A549 (cell line): Measurements from ENCODE around the gene ARHGEF7. TPM values are rescaled to one million over a fixed set of nuclear protein-coding genes. Genes with fewer than 3 reads are reported as not detected.

Experiments used
- ATAC-seq, 2 experiments: fragments of 200-7000 bp in 1 of 2; fragments of >200 bp in 1 of 2; cut with Nextera tagmentation in 1 of 2; cut with Tn5 transposase in 1 of 2; 3 replicates each; pipeline versions ENCODE4 v1.8.0 to v1.9.1; 2018 to 2020; ENCODE audit warnings: mild to moderate bottlenecking in 1 of 2, moderate library complexity in 1 of 2
- CTCF ChIA-PET: fragments of 300-600 bp; sonication (Branson Sonifier 250); formaldehyde crosslinking; extraction: SDS; loops from one replicate; lab custom pipeline; 2021; ENCODE audit warnings: antibody characterized with exemption, inconsistent platforms; lab: Yijun Ruan, JAX
- POLR2A ChIA-PET: fragments of 350-600 bp; formaldehyde crosslinking; extraction: SDS; loops from one replicate; lab custom pipeline; 2021; ENCODE audit warnings: antibody characterized with exemption, inconsistent platforms; lab: Yijun Ruan, JAX
- DNase-seq, 2 experiments: peaks; one replicate each; pipeline versions ENCODE4 v3.0.0 to v3.0.0-alpha.2; 2011 to 2016; ENCODE audit warnings: low read depth in 1 of 2, low spot score in 1 of 2
- FAIRE-seq: peaks from 2 replicates; lab custom pipeline; 2011; peaks lifted over from hg19 to GRCh38; lab: Jason Lieb, UNC
- H3K27ac ChIP-seq, 2 experiments: fragments of >200 bp; sonication (Bioruptor Twin); formaldehyde crosslinking; 3 replicates each; pipeline ENCODE4 v1.5.1; 2016 to 2017
- H3K4me1 ChIP-seq: fragments of >200 bp; sonication (Bioruptor Twin); formaldehyde crosslinking; 3 replicates; pipeline ENCODE4 v1.6.1; 2016
- H3K4me2 ChIP-seq: fragments of >200 bp; sonication (Bioruptor Twin); formaldehyde crosslinking; 3 replicates; pipeline ENCODE4 v1.6.1; 2016
- H3K4me3 ChIP-seq: fragments of >200 bp; sonication (Bioruptor Twin); formaldehyde crosslinking; 3 replicates; pipeline ENCODE4 v1.5.1; 2016
- H3K9me3 ChIP-seq: fragments of >200 bp; sonication (Bioruptor Twin); formaldehyde crosslinking; 3 replicates; pipeline ENCODE4 v1.6.1; 2016
- ATOH8 ChIP-seq: fragments of 250-450 bp; sonication (Bioruptor Pico); IDR thresholded peaks from 2 replicates; pipeline ENCODE4 v1.5.0; 2020; ENCODE audit warnings: low read depth, mild to moderate bottlenecking, moderate library complexity
- BCL3 ChIP-seq: fragments of >200 bp; sonication (Bioruptor Twin); formaldehyde crosslinking; IDR thresholded peaks from 3 replicates; pipeline ENCODE4 v1.6.1; 2016
- BHLHE40 ChIP-seq: IDR thresholded peaks from 2 replicates; pipeline ENCODE4 v1.6.1; 2012; ENCODE audit warnings: low read depth, low read length, inconsistent platforms
- CBX2 ChIP-seq: fragments of 200-600 bp; sonication (generic); IDR thresholded peaks from 2 replicates; pipeline ENCODE4 v1.6.1; 2016; ENCODE audit warnings: low read depth, mild to moderate bottlenecking, borderline replicate concordance
- CBX8 ChIP-seq: fragments of 200-600 bp; sonication (generic); IDR thresholded peaks from 2 replicates; pipeline ENCODE4 v1.6.1; 2016
- CEBPB ChIP-seq, 2 experiments: fragments of >200 bp in 1 of 2; sonication (Bioruptor Twin) in 1 of 2; formaldehyde crosslinking in 1 of 2; IDR thresholded peaks; 2 replicates each; pipeline ENCODE4 v1.6.1; 2012 to 2016
- CHD2 ChIP-seq: fragments of 150-350 bp; IDR thresholded peaks from 2 replicates; pipeline ENCODE4 v1.6.1; 2014; ENCODE audit warnings: low read length; ENCODE audit not compliant: partially characterized antibody
- CTCF ChIP-seq: fragments of >200 bp; sonication (Bioruptor Twin); formaldehyde crosslinking; IDR thresholded peaks from 3 replicates; pipeline ENCODE4 v1.5.1; 2016
- EP300 ChIP-seq, 2 experiments: fragments of >200 bp; sonication (Bioruptor Twin); formaldehyde crosslinking; IDR thresholded peaks; 2 replicates in 1 of 2; 3 replicates in 1 of 2; pipeline ENCODE4 v1.6.1; 2016 to 2017
- FOXS1 ChIP-seq: fragments of 250-450 bp; sonication (Bioruptor Pico); IDR thresholded peaks from 2 replicates; pipeline ENCODE4 v1.5.0; 2020; ENCODE audit warnings: mild to moderate bottlenecking, moderate library complexity
- GATA3 ChIP-seq: IDR thresholded peaks from 2 replicates; pipeline ENCODE4 v1.6.1; 2012; ENCODE audit warnings: borderline replicate concordance
- HDAC2 ChIP-seq: fragments of 200-600 bp; sonication (generic); IDR thresholded peaks from 2 replicates; pipeline ENCODE4 v1.6.1; 2016
- HES2 ChIP-seq: fragments of >200 bp; sonication (Bioruptor Twin); formaldehyde crosslinking; IDR thresholded peaks from 2 replicates; pipeline ENCODE4 v1.6.1; 2016
- HMGXB4 ChIP-seq: fragments of 250-450 bp; sonication (Bioruptor Pico); IDR thresholded peaks from 2 replicates; pipeline ENCODE4 v1.5.0; 2021; ENCODE audit warnings: mild to moderate bottlenecking, moderate library complexity, borderline replicate concordance
- HOXA7 ChIP-seq: fragments of 250-450 bp; sonication (Bioruptor Pico); IDR thresholded peaks from 2 replicates; pipeline ENCODE4 v1.5.0; 2020; ENCODE audit warnings: mild to moderate bottlenecking, moderate library complexity
- HOXB5 ChIP-seq: fragments of 250-450 bp; sonication (Bioruptor Pico); IDR thresholded peaks from 2 replicates; pipeline ENCODE4 v1.5.0; 2020; ENCODE audit warnings: mild to moderate bottlenecking, moderate library complexity
- JUN ChIP-seq, 2 experiments: fragments of >200 bp; sonication (Bioruptor Twin); formaldehyde crosslinking; IDR thresholded peaks; 2 replicates in 1 of 2; 3 replicates in 1 of 2; pipeline ENCODE4 v1.6.1; 2016 to 2017
- MAFK ChIP-seq: fragments of 450-650 bp; IDR thresholded peaks from 2 replicates; pipeline ENCODE4 v1.6.1; 2014; ENCODE audit not compliant: partially characterized antibody
- NFE2L2 ChIP-seq: fragments of 150-350 bp; conservative IDR thresholded peaks from 2 replicates; pipeline ENCODE4 v1.6.1; 2014; ENCODE audit warnings: low read length
- POLR2A ChIP-seq: IDR thresholded peaks from 2 replicates; pipeline ENCODE4 v1.6.1; 2012; ENCODE audit warnings: mild to moderate bottlenecking, low read length
- RCOR1 ChIP-seq: fragments of 150-350 bp; IDR thresholded peaks from 2 replicates; pipeline ENCODE4 v1.6.1; 2014; ENCODE audit warnings: antibody characterized with exemption, low read length, low read depth
- RFX5 ChIP-seq: fragments of 450-650 bp; IDR thresholded peaks from 2 replicates; pipeline ENCODE4 v1.7.1; 2014; ENCODE audit warnings: antibody characterized with exemption, mild to moderate bottlenecking, moderate library complexity
- RNF2 ChIP-seq: fragments of 200-600 bp; sonication (generic); IDR thresholded peaks from 2 replicates; pipeline ENCODE4 v1.6.1; 2016; ENCODE audit warnings: low read depth, mild to moderate bottlenecking, antibody characterized with exemption, moderate library complexity, borderline replicate concordance
- SMC3 ChIP-seq: fragments of >200 bp; sonication (Bioruptor Twin); formaldehyde crosslinking; IDR thresholded peaks from 3 replicates; pipeline ENCODE4 v1.6.1; 2018; ENCODE audit warnings: inconsistent platforms
- TFCP2L1 ChIP-seq: fragments of 250-450 bp; sonication (Bioruptor Pico); IDR thresholded peaks from 2 replicates; pipeline ENCODE4 v1.5.0; 2021; ENCODE audit warnings: mild to moderate bottlenecking
- ZFP36 ChIP-seq: fragments of 450-650 bp; IDR thresholded peaks from 2 replicates; pipeline ENCODE4 v1.6.1; 2014; ENCODE audit warnings: borderline replicate concordance; ENCODE audit not compliant: partially characterized antibody
- ZNF302 ChIP-seq: fragments of 250-450 bp; sonication (Bioruptor Pico); IDR thresholded peaks from 2 replicates; pipeline ENCODE4 v1.9.0; 2021; ENCODE audit warnings: inconsistent platforms, mild to moderate bottlenecking, moderate library complexity
- WGBS: methylation state at CpG from one replicate; pipeline ENCODE4 v1.1.6; 2017; ENCODE audit errors: missing lambda C conversion rate; 5-methylcytosine and 5-hydroxymethylcytosine counted together
- polyA plus RNA-seq, 4 experiments: library from polyadenylated mRNA; depleted of rRNA in 3 of 4; stranded (reverse); fragments of >200 nt; fragmentation: RNase III in 1 of 4; extraction: RNeasy Plus Mini Kit Qiagen cat#74134 plus additional on column Dnase treatment in 1 of 4; gene quantifications; 2 replicates in 3 of 4; 3 replicates in 1 of 4; pipeline ENCODE4 v1.2.3, GENCODE V29; 2011 to 2017
- TF ChIP-seq, protein P1 (sequence below): IDR thresholded peaks from 2 replicates; pipeline ENCODE4 v1.6.1; 2012; ENCODE audit warnings: low read depth, borderline replicate concordance

The ARHGEF7 gene
- polyA plus RNA-seq, 2 of the 4 experiments (the other 2 are of a cell fraction), result 21.1 to 23.1 TPM

GRCh38 chr13:111265701-111266035 lies 150.6 kb downstream of the ARHGEF7 start:
- WGBS, result 95% methylated on average over 6 of the region's 7 CpGs
- Histone ChIP-seq H3K4me3 (no peak overlapping the region), H3K9me3 (no peaks in the 10 kb centered on the region), H3K4me2 (no peak overlapping the region)
- no peak for DNase-seq
- FAIRE-seq, result no peak
- no peak for ATAC-seq
- TF ChIP-seq ATOH8 (no peak), BCL3 (no peak), ZFP36 (no peak), FOXS1 (CRISPR knock-in tag) (no peak), CHD2 (no peak), GATA3 (no peak), MAFK (no peak), HOXB5 (CRISPR knock-in tag) (no peak), EP300 (IDR thresholded peaks at IDR 0.05) (no peak), CBX2 (no peak), TFCP2L1 (CRISPR knock-in tag) (no peak), RNF2 (no peak), NFE2L2 (no peak), BHLHE40 (no peak), CTCF (no peak), ZNF302 (no peak), RFX5 (no peak)
- TF ChIP-seq, all 56 proteins: peak for 0
- Histone ChIP-seq H3K27ac (no peak overlapping the region), H3K4me1 (no peaks in the 10 kb centered on the region)
- ChIA-PET POLR2A (no interaction called here), CTCF (no interaction called here)

- ATAC-seq, result no peak
- DNase-seq, result no peak
- TF ChIP-seq SMC3, result no peak
- TF ChIP-seq RCOR1, result no peak
- no peak for TF ChIP-seq CEBPB (IDR thresholded peaks at IDR 0.05)
- no peak for TF ChIP-seq HOXA7 (CRISPR knock-in tag)
- Histone ChIP-seq H3K27ac (no peak overlapping the region), H3K4me1 (no peaks in the 10 kb centered on the region), H3K4me3 (no peak overlapping the region), H3K4me2 (no peak overlapping the region), H3K9me3 (no peaks in the 10 kb centered on the region)
- 97% methylated on average over 5 of the region's 5 CpGs for WGBS
- POLR2A ChIA-PET, result no interaction called here
- FAIRE-seq, result no peak
- CTCF ChIA-PET, result no interaction called here
These were observed 152.1 kb downstream of the ARHGEF7 start for GRCh38 chr13:111267205-111267604.

DNA sequence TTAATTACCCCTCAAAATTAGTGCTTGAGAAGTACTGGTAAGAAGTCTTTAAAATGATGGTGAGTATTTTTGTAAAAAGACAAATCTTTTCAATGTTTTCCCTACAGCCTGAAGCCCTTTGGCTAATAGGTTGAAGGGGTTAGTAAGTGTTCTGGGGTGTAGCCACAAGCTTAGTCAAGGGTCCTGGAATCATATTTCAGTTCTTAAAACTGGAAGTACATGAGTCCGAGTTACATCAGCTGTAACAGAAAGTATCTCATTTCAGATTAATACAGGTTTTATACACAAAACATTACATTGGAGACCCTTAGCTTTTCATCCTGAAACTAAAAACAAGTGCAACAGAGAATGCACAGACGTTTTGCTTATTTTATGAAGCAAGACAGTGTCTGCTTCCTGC lies 152.7 kb downstream of the ARHGEF7 start:
- no peak for TF ChIP-seq RNF2
- no peak for TF ChIP-seq POLR2A
- TF ChIP-seq CBX2, result no peak
- TF ChIP-seq HDAC2, result no peak
- TF ChIP-seq NFE2L2, result no peak
- TF ChIP-seq HES2, result no peak
- TF ChIP-seq JUN (IDR thresholded peaks at IDR 0.05), result no peak
- TF ChIP-seq, protein P1, sequence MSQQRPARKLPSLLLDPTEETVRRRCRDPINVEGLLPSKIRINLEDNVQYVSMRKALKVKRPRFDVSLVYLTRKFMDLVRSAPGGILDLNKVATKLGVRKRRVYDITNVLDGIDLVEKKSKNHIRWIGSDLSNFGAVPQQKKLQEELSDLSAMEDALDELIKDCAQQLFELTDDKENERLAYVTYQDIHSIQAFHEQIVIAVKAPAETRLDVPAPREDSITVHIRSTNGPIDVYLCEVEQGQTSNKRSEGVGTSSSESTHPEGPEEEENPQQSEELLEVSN, result no peak
- TF ChIP-seq EP300 (IDR thresholded peaks at IDR 0.05), result no peak
- TF ChIP-seq HOXB5 (CRISPR knock-in tag), result no peak
- TF ChIP-seq HMGXB4, result no peak
- TF ChIP-seq CHD2, result no peak
- TF ChIP-seq SMC3, result no peak
- no peak for TF ChIP-seq CBX8
- CTCF ChIA-PET, result no interaction called here
- Histone ChIP-seq H3K9me3 (no peaks in the 10 kb centered on the region), H3K27ac (no peak overlapping the region), H3K4me3 (no peak overlapping the region), H3K4me1 (no peaks in the 10 kb centered on the region), H3K4me2 (no peak overlapping the region)
- no peak for DNase-seq
- 49% methylated on average over 2 of the region's 2 CpGs for WGBS
- ATAC-seq, result no peak
- POLR2A ChIA-PET, result no interaction called here
- FAIRE-seq, result no peak
